MG63 (cell line): ENCODE measurements around the gene EID1. TPM values are rescaled to one million over a fixed set of nuclear protein-coding genes. Genes with fewer than 3 reads are reported as not detected.
"Not testable (repeated sequence)": the region's sequence is repeated elsewhere in the genome, so short reads cannot be mapped to it uniquely, and the experiment has no call there.

Experiments used
- DNase-seq: peaks from one replicate; pipeline ENCODE4 v3.0.0-alpha.2; 2020
- H3K27me3 ChIP-seq: fragments of 250-450 bp; sonication (Bioruptor Pico); 2 replicates; pipeline ENCODE4 v1.5.1; 2020; ENCODE audit warnings: mild to moderate bottlenecking, moderate library complexity
- H3K36me3 ChIP-seq: fragments of 250-450 bp; sonication (Bioruptor Pico); 2 replicates; pipeline ENCODE4 v1.5.1; 2020; ENCODE audit warnings: mild to moderate bottlenecking, moderate library complexity
- H3K4me3 ChIP-seq: fragments of 250-450 bp; sonication (Bioruptor Pico); 2 replicates; pipeline ENCODE4 v1.5.1; 2020; ENCODE audit warnings: mild to moderate bottlenecking, moderate library complexity
- H3K9me3 ChIP-seq: fragments of 250-450 bp; sonication (Bioruptor Pico); 2 replicates; pipeline ENCODE4 v1.5.1; 2020; ENCODE audit warnings: mild to moderate bottlenecking, moderate library complexity
- total RNA-seq: library from RNA; depleted of rRNA; stranded (reverse); fragments of >200 nt; shearing (Covaris generic); gene quantifications from 2 replicates; pipeline ENCODE4 v1.2.3, GENCODE V29; 2014; ENCODE audit warnings: low replicate concordance

Gene EID1
- total RNA-seq, 1 experiment from 2014 or later: 221 TPM

GRCh38 chr15:48891232-48891765, 13.4 kb downstream of the EID1 start:
- DNase-seq: no peak
- no peak overlapping the region for H3K4me3 ChIP-seq
- no peaks in the 10 kb centered on the region for H3K36me3 ChIP-seq
- H3K27me3 ChIP-seq: no peaks in the 10 kb centered on the region
- H3K9me3 ChIP-seq: no peaks in the 10 kb centered on the region

DNA sequence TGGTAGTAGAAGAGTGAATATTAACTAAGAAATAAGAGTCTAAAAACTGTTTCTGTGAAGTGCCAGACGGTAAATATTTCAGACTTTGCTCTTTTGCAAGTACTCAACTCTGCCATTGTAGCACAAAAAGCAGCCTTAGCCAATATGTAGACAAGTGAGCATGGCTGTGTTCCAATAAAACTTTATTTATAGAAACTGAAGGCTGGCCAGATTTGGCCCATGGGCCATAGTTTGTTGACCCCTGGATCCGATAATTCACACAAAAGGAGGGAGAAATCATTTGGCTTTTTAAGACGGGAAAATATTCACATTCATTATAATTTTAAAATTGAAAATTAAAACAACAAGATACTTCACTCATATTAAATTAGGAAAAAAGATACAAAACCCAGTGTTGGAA, 15.4 kb downstream of the EID1 start:
- H3K9me3 ChIP-seq: no peaks in the 10 kb centered on the region
- no peaks in the 10 kb centered on the region for H3K27me3 ChIP-seq
- H3K36me3 ChIP-seq: no peaks in the 10 kb centered on the region
- H3K4me3 ChIP-seq: no peak overlapping the region
- no peak for DNase-seq

DNA sequence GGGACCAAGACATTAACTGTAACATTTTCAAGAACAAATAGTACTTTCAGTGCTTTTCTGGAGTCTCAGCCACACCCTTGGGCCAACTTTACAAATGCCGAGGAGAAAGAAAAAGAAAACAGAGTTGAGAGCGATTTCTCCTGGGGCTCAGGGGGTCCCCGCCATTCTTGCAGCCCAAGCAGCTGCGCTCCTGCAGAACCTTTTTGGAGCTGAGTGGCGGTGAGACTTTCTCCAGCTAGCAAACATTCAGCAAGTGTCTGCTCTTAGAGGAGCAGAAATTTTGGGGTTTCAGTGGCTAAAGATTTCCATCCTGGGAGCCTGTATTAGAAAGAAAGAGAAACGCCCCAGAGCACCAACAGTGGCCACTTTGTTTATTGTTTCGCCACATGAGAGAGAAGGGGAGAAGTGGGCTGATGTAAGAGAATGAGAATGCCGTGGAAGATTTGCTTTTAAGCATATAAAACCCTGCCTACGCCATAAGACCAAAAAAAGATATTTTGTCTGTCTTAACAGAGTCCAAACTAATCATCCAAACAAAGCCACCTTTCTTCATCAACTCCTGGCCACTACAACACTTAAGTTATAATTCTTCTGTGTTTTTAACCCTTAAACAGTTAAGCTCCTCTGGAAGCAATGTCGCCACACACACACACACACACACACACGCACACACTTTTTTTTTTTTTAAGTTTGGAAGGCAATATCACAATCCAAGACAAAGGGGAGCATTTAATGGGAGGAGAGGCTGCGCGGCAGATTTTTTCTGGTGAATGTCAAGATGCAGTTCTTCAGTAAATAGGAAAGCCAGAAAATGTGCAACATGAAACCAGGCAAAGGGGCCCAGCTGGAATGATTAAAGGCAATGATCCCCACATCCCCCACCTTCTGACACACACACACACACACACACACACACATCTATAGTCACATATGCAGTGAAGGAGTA, 19.2 kb downstream of the EID1 start:
- peak overlapping the region; percentile 8 for H3K4me3 ChIP-seq
- no peaks in the 10 kb centered on the region for H3K27me3 ChIP-seq
- DNase-seq: peak; percentile 4
- no peaks in the 10 kb centered on the region for H3K36me3 ChIP-seq
- H3K9me3 ChIP-seq: no peaks in the 10 kb centered on the region

- Histone ChIP-seq H3K9me3 (no peaks in the 10 kb centered on the region), H3K4me3 (no peak overlapping the region), H3K36me3 (no peaks in the 10 kb centered on the region), H3K27me3 (no peaks in the 10 kb centered on the region)
- DNase-seq: no peak
Measured at GRCh38 chr15:48898032-48898431, 20.1 kb downstream of the EID1 start.

DNA sequence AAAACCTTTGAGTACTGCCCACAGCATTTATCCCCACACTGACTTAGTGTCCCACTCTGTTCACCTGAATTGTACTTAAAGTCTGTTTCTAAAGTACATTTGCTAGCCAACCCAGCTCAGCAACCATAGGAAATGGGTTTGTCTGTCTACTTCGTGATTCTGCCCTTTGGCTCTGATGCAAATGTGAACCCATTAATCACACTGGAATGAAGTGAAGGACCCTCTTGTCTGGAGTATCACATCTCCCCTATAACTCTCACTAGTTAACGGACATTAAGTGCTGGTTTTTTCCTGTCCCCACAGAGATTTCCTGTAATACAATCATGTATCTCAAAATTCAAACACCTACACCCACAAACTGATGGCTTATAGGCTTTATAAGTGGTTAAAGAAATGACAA, 20.5 kb downstream of the EID1 start:
- Histone ChIP-seq H3K9me3 (no peaks in the 10 kb centered on the region), H3K36me3 (no peaks in the 10 kb centered on the region), H3K27me3 (no peaks in the 10 kb centered on the region), H3K4me3 (no peak overlapping the region)
- DNase-seq: no peak

DNA sequence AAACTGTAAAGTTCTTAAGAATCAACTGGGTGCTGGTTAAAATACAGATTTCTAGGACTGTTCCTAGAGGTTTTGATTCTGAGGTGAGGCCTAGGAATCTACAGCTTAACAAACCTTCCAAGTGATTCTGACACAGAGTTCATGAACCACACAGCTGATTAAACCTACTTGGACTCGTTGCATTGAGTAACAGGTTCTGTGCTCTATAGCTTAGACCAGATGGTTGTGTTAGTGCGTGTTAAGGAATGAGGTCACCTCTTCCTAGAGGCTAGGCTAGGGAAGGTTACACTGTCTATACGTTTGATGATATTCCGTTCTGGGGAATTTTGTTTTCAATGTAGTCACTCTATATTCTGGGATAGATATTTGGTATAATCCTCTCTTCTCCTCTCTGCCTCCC, 21.9 kb downstream of the EID1 start:
- Histone ChIP-seq H3K27me3 (no peaks in the 10 kb centered on the region), H3K9me3 (no peaks in the 10 kb centered on the region)
- DNase-seq: no peak

DNA sequence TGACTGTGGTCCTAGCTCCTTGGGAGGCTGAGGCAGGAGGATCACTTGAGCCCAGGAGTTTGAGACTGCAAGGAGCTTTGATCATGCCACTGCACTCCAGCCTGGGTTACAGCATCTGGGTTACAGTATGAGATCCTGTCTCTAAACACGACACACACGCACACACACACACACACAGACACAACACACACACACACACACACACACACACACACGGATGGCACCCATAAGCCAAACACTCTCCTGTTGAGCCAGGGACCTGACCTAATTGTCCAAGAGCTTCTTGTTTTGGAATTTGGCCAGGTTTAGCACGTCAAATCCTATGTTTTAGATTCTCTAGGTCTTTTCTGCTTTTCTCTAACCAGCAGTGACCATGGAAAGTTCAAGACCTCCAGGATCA, 26.8 kb downstream of the EID1 start:
- H3K27me3 ChIP-seq: no peaks in the 10 kb centered on the region
- DNase-seq: no peak

More for the DNA sequence above, 21.9 kb downstream of the EID1 start:
- no peaks in the 10 kb centered on the region for H3K36me3 ChIP-seq
- H3K4me3 ChIP-seq: no peak overlapping the region

GRCh38 chr15:48905216-48905615, 27.3 kb downstream of the EID1 start:
- H3K9me3 ChIP-seq: no peaks in the 10 kb centered on the region
- no peak for DNase-seq
- no peaks in the 10 kb centered on the region for H3K36me3 ChIP-seq
- H3K27me3 ChIP-seq: no peaks in the 10 kb centered on the region
- no peak overlapping the region for H3K4me3 ChIP-seq

More for the DNA sequence above, 26.8 kb downstream of the EID1 start:
- no peak overlapping the region for H3K4me3 ChIP-seq
- no peaks in the 10 kb centered on the region for H3K36me3 ChIP-seq
- no peaks in the 10 kb centered on the region for H3K9me3 ChIP-seq

GRCh38 chr15:48905847-48906246, 27.9 kb downstream of the EID1 start:
- DNase-seq: no peak
- Histone ChIP-seq H3K36me3 (no peaks in the 10 kb centered on the region), H3K27me3 (peaks cover 2% of the 10 kb centered on the region; the same call in 1 of the 2 replicates)

DNA sequence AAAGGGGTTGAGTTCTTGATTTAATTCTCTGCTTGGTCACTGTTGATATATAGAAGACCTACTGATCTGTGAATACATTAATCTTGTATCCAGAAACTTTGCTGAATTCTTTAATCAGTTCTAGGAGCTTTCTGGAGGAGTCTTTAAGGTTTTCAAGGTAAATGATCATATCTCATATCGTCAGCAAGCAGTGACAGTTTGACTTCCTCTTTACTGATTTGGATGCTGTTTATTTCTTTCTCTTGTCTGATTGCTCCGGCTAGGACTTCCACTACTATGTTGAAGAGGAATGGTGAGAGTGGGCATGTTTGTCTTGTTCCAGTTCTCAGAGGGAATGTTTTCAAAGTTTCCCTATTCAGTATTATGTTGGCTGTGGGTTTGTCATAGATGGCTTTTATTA, 31.4 kb downstream of the EID1 start:
- not testable (repeated sequence) for H3K9me3 ChIP-seq, H3K36me3 ChIP-seq, H3K4me3 ChIP-seq, DNase-seq, H3K27me3 ChIP-seq

More at GRCh38 chr15:48905847-48906246, 27.9 kb downstream of the EID1 start:
- Histone ChIP-seq H3K4me3 (no peak overlapping the region), H3K9me3 (no peaks in the 10 kb centered on the region)

DNA sequence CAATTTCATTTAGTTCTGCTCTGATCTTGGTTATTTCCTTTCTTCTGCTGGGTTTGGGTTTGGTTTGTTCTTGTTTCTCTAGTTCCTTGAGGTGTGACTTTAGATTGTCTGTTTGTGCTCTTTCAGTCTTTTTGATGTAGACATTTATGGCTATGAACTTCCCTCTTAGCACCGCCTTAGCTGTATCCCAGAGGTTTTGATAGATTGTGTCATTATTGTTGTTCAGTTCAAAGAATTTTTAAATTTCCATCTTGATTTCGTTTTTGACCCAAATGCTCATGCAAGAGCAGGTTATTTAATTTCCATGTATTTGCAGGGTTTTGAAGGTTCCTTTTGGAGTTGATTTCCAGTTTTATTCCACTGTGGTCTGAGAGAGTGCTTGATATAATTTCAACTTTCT, 32.6 kb downstream of the EID1 start:
- not testable (repeated sequence) for H3K27me3 ChIP-seq, H3K9me3 ChIP-seq, H3K36me3 ChIP-seq, DNase-seq, H3K4me3 ChIP-seq

DNA sequence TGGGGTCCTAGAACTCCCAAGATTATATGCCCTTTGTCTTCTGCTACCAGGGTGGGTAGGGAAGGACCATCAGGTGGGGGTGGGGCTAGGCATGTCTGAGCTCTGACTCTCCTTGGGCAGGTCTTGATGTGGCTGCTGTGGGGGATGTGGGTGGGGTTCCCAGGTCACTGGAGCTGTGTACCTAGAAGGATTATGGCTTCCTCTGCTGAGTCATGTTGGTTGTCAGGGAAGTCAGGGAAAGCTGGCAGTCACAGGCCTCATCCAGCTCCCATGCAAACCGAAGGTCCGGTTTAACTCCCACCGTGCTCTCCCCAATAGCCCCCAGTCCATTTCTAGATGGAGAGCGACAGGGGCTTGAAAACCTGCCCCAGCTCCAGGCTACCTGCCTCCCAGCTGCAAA, 35.2 kb downstream of the EID1 start:
- no peak overlapping the region for H3K4me3 ChIP-seq
- DNase-seq: no peak
- peaks cover 2% of the 10 kb centered on the region; the same call in 1 of the 2 replicates for H3K27me3 ChIP-seq
- H3K36me3 ChIP-seq: no peaks in the 10 kb centered on the region
- H3K9me3 ChIP-seq: no peaks in the 10 kb centered on the region

GRCh38 chr15:48914717-48915116, 36.8 kb downstream of the EID1 start:
- no peaks in the 10 kb centered on the region for H3K36me3 ChIP-seq
- peaks cover 2% of the 10 kb centered on the region; the same call in 1 of the 2 replicates for H3K27me3 ChIP-seq
- DNase-seq: no peak
- no peaks in the 10 kb centered on the region for H3K9me3 ChIP-seq
- H3K4me3 ChIP-seq: no peak overlapping the region

DNA sequence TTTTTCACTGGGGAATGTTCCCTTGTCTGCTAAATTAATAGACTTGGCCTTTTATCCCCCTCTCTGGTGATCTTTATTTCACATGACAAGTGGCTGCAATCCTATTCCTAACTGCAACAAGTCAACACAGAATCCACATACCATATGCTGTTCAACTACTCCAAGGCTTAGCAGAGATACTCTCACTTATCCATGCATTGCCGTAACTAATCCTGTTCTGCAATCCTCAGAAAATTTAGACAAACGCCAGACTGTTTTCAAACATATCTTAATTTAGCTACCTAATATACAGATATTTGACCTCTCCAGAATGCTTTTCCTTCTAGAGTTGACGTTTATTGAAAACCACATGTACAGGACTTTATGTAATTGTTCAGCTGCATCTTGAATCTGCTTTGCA, 37.9 kb downstream of the EID1 start:
- Histone ChIP-seq H3K36me3 (no peaks in the 10 kb centered on the region), H3K9me3 (no peaks in the 10 kb centered on the region), H3K27me3 (peaks cover under 1% of the 10 kb centered on the region; the same call in 1 of the 2 replicates), H3K4me3 (no peak overlapping the region)
- DNase-seq: no peak

- no peaks in the 10 kb centered on the region for H3K36me3 ChIP-seq
- no peak for DNase-seq
- no peaks in the 10 kb centered on the region for H3K9me3 ChIP-seq
- no peak overlapping the region for H3K4me3 ChIP-seq
- no peaks in the 10 kb centered on the region; the same call in 1 of the 2 replicates for H3K27me3 ChIP-seq
Measured at GRCh38 chr15:48916721-48917120, 38.8 kb downstream of the EID1 start.

GRCh38 chr15:48922046-48922445, 44.1 kb downstream of the EID1 start:
- H3K27me3 ChIP-seq: no peaks in the 10 kb centered on the region; the same call in 1 of the 2 replicates
- no peak overlapping the region for H3K4me3 ChIP-seq
- H3K9me3 ChIP-seq: no peaks in the 10 kb centered on the region
- H3K36me3 ChIP-seq: no peaks in the 10 kb centered on the region
- DNase-seq: no peak

DNA sequence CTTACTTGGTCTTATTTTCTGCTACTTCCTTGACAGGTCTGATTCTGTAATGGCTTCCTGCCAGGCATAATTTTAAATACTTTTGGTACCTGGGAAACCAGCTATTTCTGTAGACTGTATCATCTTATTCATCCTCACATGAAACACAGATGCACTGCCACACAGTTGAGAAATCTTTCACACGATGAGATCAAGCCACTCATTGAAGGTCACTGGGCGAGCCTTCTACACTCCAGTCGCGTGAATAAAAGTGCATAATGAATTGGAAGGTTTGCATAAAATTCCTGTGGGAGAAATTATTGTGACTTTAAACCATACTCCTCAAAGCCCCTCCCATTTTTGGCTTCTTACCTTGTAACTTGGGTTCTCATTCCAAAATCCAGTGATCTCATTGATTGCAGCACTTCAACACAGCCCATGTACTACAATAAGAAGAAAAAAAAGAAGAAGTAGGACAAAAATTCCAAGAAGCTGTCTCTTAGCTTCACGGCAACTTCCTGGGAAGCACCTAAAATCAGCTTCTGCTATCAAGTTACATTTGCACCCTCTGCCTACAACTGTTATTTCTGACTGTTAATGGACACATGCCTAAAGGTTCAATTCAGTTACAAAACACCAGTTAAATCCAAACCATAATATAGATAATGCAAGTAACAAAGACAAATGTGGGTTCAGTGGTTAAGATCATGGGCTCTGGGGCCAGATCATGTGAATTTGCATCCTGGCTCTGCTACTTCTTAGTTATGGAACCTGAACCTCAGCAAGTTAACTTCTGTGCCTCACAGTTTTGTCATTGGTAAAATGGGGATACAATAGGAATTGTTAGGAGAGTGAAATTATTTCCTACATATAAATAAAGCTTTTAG, 46.8 kb downstream of the EID1 start:
- H3K4me3 ChIP-seq: no peak overlapping the region
- H3K9me3 ChIP-seq: no peaks in the 10 kb centered on the region
- H3K27me3 ChIP-seq: no peaks in the 10 kb centered on the region
- no peaks in the 10 kb centered on the region for H3K36me3 ChIP-seq
- DNase-seq: no peak
